GM06990 (cell line): ENCODE measurements around the gene SUCO.

Source experiments
- DNase-seq: peaks from one replicate; pipeline ENCODE4 v3.0.0-alpha.2; 2011; ENCODE audit not compliant: insufficient read length; ENCODE audit errors: extremely low read depth
- H3K27me3 ChIP-seq: replicated peaks from 2 replicates; pipeline ENCODE4 v1.6.0; 2011; ENCODE audit warnings: low read length; ENCODE audit not compliant: control insufficient read depth, insufficient read depth
- H3K36me3 ChIP-seq: 2 replicates; pipeline ENCODE4 v1.5.1; 2011; ENCODE audit warnings: low read length; ENCODE audit not compliant: control insufficient read depth, insufficient read depth
- H3K4me3 ChIP-seq: replicated peaks from 2 replicates; pipeline ENCODE4 v1.5.1; 2011; ENCODE audit warnings: low read depth, mild to moderate bottlenecking, control low read depth, low read length
- CTCF ChIP-seq: IDR thresholded peaks from 2 replicates; pipeline ENCODE4 v1.5.1; 2011; ENCODE audit warnings: low read length, control low read depth, mild to moderate bottlenecking, inconsistent platforms; ENCODE audit not compliant: insufficient read depth, poor library complexity, severe bottlenecking

SUCO gene

DNA sequence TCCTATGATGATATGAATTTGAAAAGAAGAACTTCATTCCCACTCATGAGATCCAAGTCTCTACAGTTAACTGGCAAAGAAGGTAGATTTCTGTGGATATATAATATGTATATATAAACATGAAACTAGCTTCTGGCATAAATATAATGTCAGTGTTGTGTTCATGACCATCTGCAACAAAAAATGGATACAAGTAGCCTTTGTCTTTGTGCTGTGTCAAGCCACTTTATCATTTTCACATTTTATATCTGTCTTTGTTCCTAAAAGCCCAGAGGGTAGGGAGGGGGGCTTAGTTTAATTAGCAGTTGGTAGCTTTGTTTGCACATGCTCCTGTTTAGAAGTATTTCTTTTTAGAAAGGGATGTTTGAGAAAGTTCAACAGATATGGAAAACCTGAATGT lies 69.8 kb downstream of the SUCO start:
- H3K36me3 ChIP-seq: peaks cover 1% of the 10 kb centered on the region; the same call in 1 of the 2 replicates
- no peak for DNase-seq
- no peak for TF ChIP-seq CTCF

GRCh38 chr1:172603816-172604215 lies 70.9 kb downstream of the SUCO start:
- no peaks in the 10 kb centered on the region for H3K27me3 ChIP-seq

More for the DNA sequence above, 69.8 kb downstream of the SUCO start:
- H3K4me3 ChIP-seq: no peak overlapping the region
- no peaks in the 10 kb centered on the region for H3K27me3 ChIP-seq

GRCh38 chr1:172605641-172606040 lies 72.7 kb downstream of the SUCO start:
- H3K36me3 ChIP-seq: peaks cover 1% of the 10 kb centered on the region; the same call in 1 of the 2 replicates
- no peak overlapping the region for H3K4me3 ChIP-seq
- no peak for TF ChIP-seq CTCF
- no peaks in the 10 kb centered on the region for H3K27me3 ChIP-seq
- no peak for DNase-seq

More at GRCh38 chr1:172603816-172604215, 70.9 kb downstream of the SUCO start:
- no peak for DNase-seq
- no peak for TF ChIP-seq CTCF
- no peak overlapping the region for H3K4me3 ChIP-seq
- peaks cover 1% of the 10 kb centered on the region; the same call in 1 of the 2 replicates for H3K36me3 ChIP-seq

DNA sequence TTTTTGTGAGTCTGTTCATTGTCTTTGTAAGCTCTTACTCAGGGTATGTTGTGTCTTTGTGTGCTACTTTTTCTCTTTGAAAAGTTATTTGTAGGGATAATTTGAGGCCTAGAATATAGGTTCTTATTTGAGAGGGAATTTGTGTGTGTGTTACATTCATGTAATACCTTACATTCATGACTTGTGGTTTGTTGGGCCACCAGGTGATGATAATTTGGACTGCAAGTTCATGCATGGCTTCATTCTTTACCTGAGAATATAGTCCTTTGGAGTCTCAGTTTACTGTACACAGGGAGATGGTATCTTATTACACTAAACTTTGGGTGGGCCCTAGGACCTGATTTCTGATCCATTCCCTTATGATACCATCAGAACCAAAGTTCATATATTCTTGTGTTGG lies 74.2 kb downstream of the SUCO start:
- no peaks in the 10 kb centered on the region for H3K36me3 ChIP-seq
- DNase-seq: no peak
- no peak for TF ChIP-seq CTCF

DNA sequence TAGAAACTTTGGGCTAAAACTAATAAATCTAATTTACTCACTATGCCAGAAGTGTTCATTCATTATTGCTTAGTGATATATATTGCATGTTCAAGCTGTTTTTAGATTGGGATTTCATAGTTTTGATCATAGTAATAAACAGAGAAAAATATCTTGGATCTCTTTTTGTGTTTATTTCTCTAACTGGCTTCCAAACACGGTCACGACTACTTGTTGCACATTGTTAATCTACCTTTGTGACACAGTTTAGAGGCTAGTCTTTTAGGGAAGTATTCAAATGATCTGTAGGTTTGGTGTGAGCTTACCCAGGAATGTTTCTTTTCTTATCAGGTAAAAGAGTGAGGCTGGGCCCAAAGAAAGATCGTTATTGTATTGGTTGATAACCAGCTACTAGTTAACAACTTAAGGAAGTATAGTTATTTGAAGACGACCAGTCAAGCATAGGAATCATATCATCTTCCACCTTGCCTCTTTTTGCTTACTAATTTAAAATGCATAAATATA lies 75.2 kb downstream of the SUCO start:
- TF ChIP-seq CTCF: no peak
- H3K27me3 ChIP-seq: no peaks in the 10 kb centered on the region
- no peak overlapping the region for H3K4me3 ChIP-seq
- no peak for DNase-seq
- no peaks in the 10 kb centered on the region for H3K36me3 ChIP-seq

More for the DNA sequence above, 74.2 kb downstream of the SUCO start:
- Histone ChIP-seq H3K27me3 (no peaks in the 10 kb centered on the region), H3K4me3 (no peak overlapping the region)

- H3K27me3 ChIP-seq: no peaks in the 10 kb centered on the region
- no peaks in the 10 kb centered on the region for H3K36me3 ChIP-seq
- no peak for DNase-seq
- no peak overlapping the region for H3K4me3 ChIP-seq
- peak; percentile 25 for TF ChIP-seq CTCF
Measured at GRCh38 chr1:172609528-172609927, 76.6 kb downstream of the SUCO start.
